ENCODE data around the gene TDP2. TPM values are rescaled to one million over a fixed set of nuclear protein-coding genes. Genes with fewer than 3 reads are reported as not detected.

Gene TDP2
- total and polyA plus RNA-seq, 7 donors = 16.3 to 56.7 (median 20.4) TPM

DNA sequence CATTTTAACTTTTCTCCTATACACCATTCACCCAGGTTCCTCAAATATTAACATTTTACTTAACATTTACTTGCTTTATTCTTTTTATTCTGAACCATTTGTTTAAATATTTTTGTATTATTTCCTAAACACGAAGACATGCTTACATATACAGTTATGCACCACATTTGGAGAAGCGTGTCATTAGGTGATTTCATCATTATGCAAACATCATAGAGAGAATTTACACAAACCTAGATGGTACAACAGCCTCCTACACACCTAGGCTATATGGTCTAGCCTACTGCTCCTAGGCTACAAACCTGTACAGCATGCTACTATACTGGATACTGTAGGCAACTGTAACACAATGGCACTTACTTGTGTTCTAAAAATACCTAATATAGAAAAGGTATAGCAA lies 6.6 kb downstream of the TDP2 start:
- Histone ChIP-seq H3K4me3 (no peak overlapping the region), H3K27me3 (ENCODE audit: insufficient read depth in 3 of 3, low read length in 2 of 3) (no peaks in the 10 kb centered on the region), H3K27ac (peak overlapping the region; percentile 11), H3K36me3 (ENCODE audit: insufficient read depth in 1 of 2, low read depth in 1 of 2) (peaks cover 0 to 60% of the 10 kb centered on the region in 2 donors), H3K4me1 (peaks cover 20% of the 10 kb centered on the region), H3K9me3 (no peaks in the 10 kb centered on the region)
- intact Hi-C loops (cut with DNase I) = no loop called here
- WGBS, 3 donors = 95 to 99% (median 98%) methylated on average over 2 of the region's 2 CpGs
- ATAC-seq (no peak), DNase-seq (no peak)
- TF ChIP-seq, protein P1, sequence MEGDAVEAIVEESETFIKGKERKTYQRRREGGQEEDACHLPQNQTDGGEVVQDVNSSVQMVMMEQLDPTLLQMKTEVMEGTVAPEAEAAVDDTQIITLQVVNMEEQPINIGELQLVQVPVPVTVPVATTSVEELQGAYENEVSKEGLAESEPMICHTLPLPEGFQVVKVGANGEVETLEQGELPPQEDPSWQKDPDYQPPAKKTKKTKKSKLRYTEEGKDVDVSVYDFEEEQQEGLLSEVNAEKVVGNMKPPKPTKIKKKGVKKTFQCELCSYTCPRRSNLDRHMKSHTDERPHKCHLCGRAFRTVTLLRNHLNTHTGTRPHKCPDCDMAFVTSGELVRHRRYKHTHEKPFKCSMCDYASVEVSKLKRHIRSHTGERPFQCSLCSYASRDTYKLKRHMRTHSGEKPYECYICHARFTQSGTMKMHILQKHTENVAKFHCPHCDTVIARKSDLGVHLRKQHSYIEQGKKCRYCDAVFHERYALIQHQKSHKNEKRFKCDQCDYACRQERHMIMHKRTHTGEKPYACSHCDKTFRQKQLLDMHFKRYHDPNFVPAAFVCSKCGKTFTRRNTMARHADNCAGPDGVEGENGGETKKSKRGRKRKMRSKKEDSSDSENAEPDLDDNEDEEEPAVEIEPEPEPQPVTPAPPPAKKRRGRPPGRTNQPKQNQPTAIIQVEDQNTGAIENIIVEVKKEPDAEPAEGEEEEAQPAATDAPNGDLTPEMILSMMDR (IDR thresholded peaks at IDR 0.05) = no peak

DNA sequence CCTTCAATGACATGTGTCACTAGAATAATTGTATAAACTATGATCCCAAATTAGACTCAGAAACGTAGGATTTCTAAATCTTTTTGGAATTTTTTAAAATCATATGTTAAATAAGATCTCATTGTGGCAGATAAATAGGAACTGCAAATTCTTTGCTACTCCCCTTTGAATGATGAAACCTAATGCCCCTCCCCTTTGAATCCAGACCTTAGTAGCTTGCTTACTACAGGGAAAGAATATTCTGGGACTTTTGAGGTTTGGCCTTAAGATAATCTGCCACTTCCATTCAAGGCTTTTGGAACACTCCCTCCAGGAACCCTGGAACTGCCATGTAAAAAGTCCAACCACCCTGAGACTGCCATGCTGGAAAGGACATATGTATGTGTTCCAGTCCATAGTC lies 7.1 kb downstream of the TDP2 start:
- no peaks in the 10 kb centered on the region for H3K9me3 ChIP-seq
- TF ChIP-seq, protein P1 (IDR thresholded peaks at IDR 0.05) = no peak
- H3K36me3 ChIP-seq (ENCODE audit: insufficient read depth in 1 of 2, low read depth in 1 of 2) = peaks cover 0 to 58% of the 10 kb centered on the region in 2 donors
- H3K27me3 ChIP-seq (ENCODE audit: insufficient read depth in 3 of 3, low read length in 2 of 3) = no peaks in the 10 kb centered on the region
- ATAC-seq (no peak), DNase-seq (no peak)
- intact Hi-C loops (cut with DNase I) = no loop called here
- H3K27ac ChIP-seq = peak overlapping the region; percentile 11
- WGBS, 3 donors = 73 to 82% (median 73%) methylated on average over 1 of the region's 1 CpG
- H3K4me1 ChIP-seq = peaks cover 15% of the 10 kb centered on the region
- no peak overlapping the region for H3K4me3 ChIP-seq

DNA sequence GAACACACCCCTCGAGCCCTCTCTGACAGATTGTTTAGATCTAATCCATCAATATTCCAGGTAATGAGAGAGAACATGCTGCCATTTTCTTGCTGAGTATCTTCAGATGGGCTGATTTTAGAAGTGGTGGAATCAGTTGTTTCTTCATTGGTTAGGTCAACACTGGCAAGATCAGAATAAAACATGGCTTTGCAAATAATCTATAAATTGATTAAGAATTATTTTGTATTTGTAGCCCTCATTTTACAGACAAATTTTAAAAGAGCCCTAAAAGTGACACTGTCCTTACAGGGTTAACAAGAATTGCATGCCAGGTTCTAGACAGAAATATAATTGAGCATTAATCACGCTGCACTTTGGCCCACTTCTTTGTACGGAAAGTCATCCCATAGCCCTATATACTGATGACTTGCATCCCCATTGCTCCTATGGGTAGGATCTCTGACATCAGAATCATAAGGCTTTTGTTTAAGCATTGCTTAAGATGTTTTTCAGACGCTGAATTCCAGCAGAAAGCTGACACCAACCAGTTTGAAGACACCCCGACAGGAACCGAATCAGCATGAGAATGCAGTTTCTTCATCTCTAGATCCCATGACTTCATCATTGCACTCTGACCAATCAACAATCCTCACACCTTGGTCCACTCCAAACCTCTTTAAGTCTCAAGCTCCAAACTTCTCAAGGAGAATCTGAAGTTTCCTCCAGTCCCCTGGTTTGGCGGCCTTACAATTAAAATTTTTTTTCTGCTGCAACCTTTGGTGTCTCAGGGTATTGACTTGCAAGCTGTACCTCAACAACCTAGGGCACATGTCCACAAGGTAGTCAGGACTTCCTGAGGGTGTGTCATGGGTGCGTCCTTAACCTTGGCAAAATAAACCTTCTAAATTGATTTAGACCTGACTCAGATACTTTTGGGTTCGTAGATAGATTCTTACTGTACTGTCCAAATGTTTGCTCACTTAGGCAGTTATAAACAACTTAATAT lies 7.8 kb downstream of the TDP2 start:
- ATAC-seq (peak; percentile 37 to 65 (median 46)), DNase-seq (no peak)
- Histone ChIP-seq H3K4me1 (peaks cover 9% of the 10 kb centered on the region), H3K27ac (peak overlapping the region; percentile 11), H3K4me3 (no peak overlapping the region), H3K27me3 (ENCODE audit: insufficient read depth in 3 of 3, low read length in 2 of 3) (no peaks in the 10 kb centered on the region), H3K36me3 (ENCODE audit: insufficient read depth in 1 of 2, low read depth in 1 of 2) (peaks cover 0 to 59% of the 10 kb centered on the region in 2 donors), H3K9me3 (no peaks in the 10 kb centered on the region)
- WGBS, 3 donors = 57 to 74% (median 59%) methylated on average over 9 of the region's 9 CpGs
- TF ChIP-seq, protein P1 (IDR thresholded peaks at IDR 0.05) = no peak
- intact Hi-C loops (cut with DNase I) = no loop called here

DNA sequence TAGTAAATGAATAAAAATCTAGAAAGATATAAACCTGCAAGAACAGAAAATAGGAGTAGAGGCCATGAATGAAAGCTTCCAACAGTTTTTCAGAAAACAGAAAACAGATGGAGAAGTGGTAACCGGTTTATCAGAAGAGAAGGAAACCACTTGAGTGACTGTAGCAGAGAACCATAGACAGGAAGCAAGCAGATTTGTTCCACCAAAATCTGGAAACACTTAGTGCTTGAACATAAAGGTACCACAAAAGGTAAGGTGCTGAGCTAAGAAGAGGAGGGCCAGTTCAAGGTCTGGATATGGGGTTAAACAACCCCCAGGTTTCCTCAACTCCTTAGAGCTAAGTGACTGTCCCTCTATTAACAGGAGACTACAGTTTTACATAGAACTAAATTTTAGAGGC lies 11.5 kb downstream of the TDP2 start:
- DNase-seq (no peak), ATAC-seq (no peak)
- TF ChIP-seq, protein P1 (IDR thresholded peaks at IDR 0.05) = no peak
- no peak overlapping the region for H3K4me3 ChIP-seq
- H3K9me3 ChIP-seq = no peaks in the 10 kb centered on the region
- no peak overlapping the region for H3K27ac ChIP-seq
- H3K36me3 ChIP-seq (ENCODE audit: insufficient read depth in 1 of 2, low read depth in 1 of 2) = peaks cover 4 to 71% of the 10 kb centered on the region in 2 donors
- H3K27me3 ChIP-seq (ENCODE audit: insufficient read depth in 3 of 3, low read length in 2 of 3) = no peaks in the 10 kb centered on the region
- intact Hi-C loops (cut with DNase I) = no loop called here
- peaks cover 6% of the 10 kb centered on the region for H3K4me1 ChIP-seq
- 72 to 88% (median 86%) methylated on average over 1 of the region's 1 CpG for WGBS, 3 donors
